CD4-positive, alpha-beta T cell treated with Interleukin-10 for 1 hour (primary cell): Measurements from ENCODE around the gene TUSC2.

Experiments
- DNase-seq: peaks from one replicate; pipeline ENCODE4 v3.0.0-alpha.2; 2020

TUSC2 gene

DNA sequence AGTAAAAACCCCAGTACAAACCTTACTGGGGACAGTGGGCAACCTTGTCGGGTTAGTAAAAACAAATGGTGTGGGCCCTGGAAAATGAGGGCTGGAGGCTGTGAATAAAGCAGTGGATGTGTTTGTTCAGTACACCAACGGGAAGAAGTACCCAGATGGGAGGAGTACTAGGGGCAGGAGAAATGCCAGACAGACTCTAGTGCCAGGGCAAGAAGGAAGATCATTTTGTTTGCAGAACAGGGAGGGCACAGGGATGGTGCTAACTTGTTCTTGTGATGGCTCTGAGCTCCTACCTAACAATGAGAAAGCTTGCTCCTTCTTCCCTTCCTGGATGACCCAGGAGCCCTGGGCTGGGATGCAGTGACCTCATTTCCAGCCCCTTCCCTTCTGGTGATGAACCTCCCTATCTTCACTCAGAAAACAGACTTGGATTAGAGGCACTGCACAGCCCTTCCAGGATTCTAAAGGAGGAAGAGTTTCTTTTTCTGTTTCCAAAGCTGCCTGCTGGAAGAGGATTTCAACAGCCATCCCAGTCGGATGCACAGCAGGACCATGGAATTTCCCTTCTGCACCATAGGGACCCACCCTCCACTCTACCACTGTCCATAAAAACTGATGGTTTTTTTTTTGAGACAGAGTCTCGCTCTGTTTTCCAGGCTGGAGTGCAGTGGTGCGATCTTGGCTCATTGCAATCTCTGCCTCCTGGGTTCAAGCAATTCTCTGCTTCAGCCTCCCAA is 6.5 kb upstream of the TUSC2 start:
- DNase-seq: no peak

DNA sequence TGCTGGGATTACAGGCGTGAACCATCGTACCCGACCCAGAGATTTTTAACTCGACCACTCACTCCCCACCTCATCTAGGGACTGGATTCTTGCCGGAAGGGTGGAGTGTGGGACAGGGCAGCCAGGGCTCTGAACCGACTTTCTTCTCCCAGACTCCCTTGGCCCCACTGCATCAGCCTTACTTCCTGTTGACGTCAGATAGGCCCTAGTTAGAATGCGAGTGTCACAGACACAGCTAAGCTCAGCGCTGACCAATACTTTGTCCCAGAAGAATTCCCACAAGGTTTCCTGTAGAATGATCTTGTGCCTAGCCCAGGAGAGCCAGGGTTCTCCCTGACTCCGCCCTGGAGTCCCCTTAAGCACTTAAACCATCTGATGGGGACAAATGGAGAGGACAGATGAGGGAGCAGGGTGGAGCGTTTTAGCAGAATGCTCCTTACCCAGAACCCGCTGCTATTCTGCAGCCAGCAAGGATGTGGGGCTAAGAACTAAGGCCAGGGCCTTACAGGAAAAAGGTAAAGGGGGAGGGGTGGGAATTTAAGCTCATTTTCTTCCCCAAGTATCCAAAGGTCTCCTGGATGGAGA is 5.8 kb upstream of the TUSC2 start:
- DNase-seq: peak; percentile 35

DNA sequence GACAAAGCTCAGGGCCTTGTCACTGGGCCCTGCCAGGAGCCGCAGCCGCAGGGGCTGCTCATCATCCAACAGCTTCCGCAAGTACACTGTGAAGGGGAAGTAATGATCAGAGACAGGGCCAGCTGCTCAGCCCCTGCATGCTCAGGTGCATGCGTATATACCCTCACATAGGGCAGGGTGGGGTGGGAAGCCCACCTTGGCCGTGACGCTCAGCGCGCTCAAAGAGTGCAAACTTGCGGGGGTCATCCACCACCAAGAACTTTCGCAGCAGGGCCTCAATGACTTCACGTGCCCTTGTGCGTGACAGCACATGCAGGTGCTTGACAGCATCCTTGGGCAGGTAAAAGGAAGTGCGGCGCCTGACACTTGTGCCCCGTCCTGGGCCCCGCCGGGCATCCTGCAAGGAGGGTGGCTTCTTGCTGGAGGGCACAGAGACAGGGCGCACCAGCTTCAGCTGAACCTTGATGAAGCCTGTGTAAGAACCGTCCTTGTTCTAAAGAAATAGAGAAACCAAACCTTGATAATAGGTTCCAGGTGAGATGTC is 3.4 kb upstream of the TUSC2 start:
- DNase-seq: no peak

DNA sequence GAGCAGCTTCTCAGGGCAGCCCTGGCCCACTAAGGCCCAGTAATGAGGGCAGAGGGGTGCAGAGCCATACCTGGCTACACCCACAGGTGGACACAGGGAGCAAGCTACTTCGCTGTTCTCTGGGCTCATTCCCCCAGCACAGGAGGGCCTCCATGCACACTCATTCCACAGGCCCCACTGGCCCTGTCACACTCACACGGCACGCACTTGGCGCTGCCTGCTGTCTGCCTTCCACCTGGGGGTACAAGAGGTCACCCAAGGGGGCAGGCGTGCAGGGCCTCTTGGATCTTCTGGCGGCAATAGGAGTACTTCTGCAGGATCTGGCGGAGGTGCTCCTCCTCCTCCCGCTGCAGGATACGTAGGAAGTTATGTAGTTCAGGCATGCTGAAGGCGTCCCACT is 2.3 kb upstream of the TUSC2 start:
- DNase-seq: no peak

DNA sequence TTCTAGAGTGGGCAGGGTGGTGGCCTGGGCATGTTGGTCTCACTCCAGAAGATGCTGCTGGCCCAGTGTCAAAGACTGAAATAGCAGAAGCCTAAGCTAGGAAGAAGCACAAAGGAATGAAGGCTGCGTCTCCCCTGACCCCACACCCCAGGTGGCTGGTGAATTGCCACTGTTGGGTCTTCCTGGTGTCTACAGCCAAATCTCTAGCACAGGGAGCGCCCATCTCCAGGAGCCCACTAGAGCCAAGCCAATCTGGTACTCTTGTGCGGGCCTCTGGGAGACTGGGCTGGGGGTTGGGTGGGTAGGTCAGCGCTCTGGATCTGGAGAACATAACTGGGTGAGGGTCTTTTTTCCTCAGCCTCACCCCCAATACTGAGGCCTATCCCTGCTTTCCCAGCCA is 894 bp downstream of the TUSC2 start:
- DNase-seq: no peak

DNA sequence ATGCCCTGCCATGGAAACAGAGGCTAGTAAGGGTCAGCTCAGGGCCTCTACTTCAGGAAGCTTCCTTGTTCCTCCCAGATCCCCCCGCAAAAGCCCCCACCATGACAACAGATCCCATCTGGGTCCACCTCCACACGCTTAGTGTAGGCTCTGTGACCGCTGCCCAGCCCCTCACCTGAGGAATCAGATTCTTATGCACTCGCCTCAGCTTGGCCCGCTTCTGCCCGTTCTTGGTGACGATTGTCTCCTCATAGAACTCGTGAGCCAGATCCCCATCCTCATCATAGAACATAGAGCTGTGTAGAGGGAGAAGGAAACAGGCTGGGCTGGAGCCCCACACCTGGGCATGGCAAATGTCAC is 1.9 kb downstream of the TUSC2 start:
- DNase-seq: no peak

DNA sequence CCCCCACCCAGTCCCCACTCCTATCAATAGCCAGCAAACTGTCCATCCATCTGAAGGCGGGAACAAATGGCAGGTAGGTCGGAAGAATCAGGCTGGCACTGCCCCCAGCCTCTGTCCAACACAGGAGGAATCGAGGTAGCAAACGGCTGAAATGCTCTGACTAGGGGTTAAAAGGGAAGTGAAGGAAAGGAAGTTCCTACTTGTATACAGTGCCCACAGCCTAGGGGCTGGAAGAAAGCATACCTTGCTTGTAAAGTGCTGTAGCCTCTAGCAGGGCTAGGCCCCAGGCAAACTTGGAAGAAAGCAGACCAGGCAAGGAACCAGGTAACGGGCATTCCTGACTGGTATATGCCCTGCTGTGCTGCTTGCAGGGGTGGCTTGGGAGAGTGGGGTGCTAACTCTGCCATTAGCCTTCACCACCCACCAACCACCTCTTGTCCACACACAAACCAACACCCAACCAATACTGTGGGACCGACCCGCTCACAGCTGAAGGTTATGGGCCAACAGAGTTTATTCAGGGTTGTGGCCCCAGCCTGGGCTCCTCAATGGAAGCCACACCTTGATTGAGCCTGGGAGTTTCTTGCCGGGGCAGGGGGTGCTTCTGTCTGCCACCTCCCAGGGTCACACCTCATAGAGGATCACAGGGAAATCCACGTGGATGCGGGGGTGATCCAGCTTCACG is 2.4 kb downstream of the TUSC2 start:
- no peak for DNase-seq

DNA sequence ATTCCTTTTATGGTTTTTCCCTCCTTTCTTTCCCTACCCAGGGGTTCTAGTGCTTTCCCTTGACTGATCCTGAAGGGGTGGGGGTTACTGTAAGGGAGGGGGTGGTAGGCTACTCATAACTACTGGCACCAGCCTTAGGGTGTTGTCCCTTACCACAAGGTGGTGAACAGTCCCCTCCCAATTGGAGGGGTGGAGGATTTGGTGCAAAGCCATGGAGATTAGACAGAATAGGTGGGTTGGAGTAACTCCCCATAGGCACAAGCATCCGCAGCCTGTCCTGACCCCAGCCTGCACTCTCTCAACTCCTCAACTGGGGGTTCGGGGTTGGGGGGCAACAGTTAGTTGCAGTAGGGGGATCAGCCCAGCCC is 2.9 kb downstream of the TUSC2 start:
- no peak for DNase-seq

DNA sequence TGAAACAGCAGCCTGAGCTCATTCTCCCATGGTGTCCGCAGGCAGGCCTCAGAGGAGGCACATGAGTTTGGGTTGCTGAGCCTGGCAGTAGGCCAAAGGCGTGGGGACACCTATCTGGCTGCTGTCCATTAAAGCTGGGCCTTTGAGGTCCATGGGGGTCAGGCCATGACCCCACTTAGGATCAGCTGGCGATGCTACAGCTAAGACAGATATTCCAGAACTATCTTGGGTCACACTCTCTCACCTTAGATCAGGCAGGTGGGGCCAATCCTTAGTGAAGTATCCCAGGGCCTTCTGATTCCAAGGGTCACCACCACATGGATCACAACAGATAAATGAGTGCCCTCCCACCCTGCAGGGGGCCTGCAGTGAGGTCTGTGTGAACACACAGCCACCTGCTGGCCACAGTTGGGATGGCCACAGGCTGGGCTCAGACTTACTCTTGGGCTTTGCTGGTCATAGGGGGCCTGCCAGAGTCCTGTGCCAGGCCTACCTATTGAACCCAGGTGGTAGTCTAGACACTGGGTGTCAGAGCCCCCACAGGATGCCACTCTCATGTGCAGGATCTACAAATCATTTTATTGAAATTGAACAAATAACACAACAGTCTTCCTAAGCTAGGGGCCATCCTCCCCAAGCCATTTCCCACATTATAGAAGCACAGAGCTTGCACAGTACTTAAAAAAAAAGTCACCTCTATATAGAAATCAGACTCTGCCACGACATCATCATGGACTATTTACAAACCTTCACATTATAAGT is 3.5 kb downstream of the TUSC2 start:
- DNase-seq: peak; percentile 72

DNA sequence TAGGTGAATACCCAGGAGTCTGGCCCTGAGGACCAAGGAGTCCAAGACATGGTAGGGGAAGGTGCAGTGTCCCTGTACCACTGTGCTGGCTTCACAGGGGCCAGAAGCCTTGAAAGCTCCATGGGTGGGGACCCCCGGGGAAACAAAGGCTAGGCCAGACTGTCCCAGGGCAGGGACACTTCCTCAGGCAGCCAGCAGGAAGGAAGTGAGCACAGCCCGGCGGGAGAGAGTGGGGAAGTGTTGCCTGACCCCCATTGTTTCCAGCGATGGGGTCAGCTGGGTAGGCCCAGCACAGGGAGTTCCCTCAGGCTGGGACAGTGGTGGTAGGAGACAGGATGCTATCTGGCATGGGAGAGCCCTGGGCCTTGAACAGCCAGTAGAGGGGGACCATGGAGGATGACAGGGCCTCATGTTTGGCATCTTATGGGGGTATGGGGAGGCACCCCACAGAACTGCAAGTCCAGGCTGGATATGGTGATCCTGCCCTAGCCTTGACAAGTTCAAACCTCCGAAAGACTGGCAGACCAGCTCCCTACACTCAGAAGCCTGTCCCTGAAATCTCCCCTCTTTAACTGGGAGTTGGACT is 4.3 kb downstream of the TUSC2 start:
- DNase-seq: no peak

DNA sequence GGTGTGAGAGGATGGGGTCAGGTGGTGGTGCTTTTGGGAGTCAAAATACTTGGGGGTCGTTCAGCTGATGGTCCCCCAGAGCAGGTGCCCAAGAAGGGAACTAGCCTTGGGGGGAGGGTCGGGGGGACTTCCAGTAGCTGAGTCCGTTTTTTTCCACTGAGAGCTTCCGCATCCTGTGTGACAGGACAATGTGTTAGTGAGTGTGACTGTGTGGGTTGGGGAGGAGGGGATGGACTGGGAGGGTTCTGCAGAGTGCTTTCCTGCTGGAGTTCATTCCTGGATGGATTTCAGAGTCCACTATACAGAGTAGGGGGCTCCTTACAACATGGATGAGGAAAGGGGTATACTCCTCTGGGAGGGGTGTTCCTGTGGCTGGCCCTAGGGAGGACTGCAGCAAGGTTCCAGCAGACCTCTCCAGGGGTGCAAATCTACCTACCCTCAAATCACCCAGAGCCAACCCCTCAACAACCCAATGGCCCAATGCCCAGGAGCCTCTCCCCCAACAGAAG is 4.9 kb downstream of the TUSC2 start:
- DNase-seq: no peak

DNA sequence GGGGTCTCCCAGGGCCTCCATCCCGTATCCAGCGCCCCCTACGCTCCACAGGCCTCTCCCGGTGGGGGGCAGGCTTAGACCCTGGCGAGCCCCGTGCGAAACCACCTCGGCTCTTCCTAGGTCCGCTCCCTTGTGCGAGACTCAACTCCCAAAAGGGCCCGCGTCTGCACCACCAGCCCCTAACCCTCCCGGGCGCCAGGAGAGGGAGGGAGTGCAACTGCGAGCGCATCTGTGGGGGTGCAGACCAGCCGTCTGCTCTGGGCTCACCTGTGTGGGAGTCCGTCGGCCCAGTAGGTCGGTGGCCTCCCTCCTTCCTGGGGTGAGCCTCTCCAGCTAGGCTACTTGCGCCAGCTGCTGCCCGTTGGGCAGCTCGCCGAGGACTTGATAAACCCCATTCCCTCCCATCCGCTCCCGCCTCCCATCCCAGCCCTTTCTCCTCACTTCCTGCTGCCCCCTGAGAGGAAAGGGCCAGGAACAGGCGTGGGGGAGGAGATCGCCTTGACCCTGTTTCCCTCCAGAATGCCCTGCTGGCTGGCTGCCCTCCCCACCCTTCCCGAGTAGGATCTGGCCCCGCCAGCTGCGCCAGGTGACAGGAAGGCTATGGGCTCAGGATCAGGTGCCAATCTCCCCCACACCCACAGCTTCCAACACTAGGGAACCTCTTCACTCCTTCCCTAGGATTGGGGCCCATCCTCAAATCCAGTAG is 5.5 kb downstream of the TUSC2 start, which contains the start of gene HYAL2:
TSS of gene HYAL2 (minus strand) at position 360 of the 706 bp plus-strand sequence. CDS start 2,256 bp downstream, outside the sequence.
- DNase-seq: no peak

DNA sequence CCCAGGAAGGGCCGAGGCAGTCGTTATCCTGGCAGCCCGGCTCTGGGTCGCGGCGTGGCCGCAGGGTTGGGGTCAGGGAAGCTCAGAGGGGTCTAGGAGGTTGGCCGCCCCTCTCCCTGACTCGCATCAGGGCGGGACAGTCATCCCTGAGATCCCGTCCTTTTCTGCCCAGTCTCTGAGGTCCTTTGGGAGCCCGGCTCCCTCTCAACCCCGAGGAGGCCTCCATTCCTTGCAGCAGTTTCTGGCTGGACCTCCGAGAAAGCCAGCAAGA is 6.0 kb downstream of the TUSC2 start:
- DNase-seq: no peak

DNA sequence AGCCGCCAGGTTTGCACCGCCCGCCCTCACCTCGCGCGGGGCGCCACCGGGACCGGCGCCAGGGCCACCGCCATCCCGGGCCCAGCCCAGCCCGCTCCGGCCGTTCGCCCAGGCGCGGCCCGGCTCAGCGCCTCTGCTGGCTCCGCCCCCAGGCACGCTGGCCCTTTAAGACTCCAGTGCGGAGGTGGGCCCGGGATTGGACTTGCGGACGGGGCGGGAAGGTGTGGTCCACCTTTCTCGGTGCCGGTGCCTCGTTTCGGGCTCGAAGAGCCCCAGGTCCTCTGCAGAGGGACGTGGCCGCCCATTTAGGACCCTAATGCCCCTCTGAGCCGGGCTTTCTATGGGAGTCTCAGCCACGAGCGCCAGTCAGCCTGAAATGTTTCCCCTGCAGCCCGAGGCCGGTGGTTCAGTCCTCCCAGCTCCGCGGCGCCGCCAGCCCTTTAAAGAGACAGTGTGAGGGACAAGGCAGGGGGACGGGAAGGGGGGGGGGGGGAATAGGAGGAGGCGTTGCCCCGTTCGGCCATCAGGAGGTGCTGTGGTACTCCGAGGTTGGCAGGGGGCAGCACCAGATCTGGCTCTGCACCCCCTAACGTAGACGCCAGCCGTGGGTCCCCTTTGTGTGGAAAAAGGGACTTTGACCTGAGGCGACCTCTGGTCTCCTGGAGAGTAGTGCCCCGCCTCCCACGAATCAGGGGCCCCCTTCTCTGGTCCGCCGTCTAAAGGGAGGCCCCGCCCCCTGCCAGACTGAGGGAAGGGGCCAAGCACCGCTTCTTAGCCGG is 6.5 kb downstream of the TUSC2 start:
- peak; percentile 88 for DNase-seq

DNA sequence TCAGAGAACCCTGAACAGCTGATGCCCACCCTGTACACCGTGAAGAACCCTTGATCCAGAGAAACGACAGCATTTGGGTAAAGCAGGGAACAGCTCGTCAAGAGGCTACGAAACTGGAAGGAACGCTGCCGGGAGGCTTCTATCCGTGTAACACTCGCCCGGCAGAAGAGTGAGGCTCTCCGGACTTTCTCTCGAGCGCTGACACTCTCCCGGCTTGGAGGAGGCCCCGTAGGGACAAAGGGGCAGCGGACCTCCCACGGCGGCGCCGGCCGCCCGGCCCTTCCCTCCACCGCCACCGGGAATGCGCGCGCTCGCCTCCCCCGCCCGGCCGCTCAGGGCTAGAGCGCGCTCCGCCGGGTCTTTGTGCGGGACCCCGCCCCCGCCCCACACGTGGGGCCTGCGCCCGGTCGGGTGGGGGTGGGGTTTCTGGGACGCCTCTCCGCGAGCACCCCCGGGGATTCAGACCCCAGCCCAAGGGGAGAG is 7.1 kb downstream of the TUSC2 start:
- no peak for DNase-seq

DNA sequence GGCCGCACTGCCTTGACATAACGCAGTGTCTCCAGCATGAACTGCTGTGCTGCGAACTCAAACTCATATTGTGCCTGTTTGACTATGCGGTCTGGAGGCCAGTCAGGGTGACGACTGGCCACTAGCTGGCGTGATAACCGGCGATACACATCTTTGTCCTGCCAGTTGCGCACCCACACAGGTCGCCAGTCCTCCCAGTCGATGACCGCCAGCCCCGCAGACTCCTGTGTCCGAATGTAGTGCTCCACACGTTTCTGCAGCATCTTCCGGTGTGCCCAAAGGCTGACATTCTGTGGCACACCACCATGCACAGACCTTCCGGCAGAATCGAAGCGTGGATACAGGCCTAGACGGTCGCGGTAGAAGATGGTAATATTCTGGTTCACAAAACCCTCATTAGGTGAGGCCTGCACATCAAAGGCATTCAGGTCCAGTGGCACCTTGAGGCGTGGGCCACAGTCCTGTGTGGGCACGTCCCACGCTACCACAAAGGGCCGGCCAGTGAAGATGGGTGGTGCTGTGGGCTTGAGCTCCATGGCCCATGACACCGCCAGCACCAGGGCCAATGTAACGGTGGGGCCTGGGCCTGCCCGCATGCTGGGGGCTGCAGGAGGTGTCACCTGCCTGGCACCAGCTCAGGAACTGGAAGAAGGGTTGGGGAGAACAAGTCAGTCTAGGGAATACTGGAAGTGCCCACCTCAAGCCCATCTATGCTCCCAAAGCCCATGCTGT is 8.0 kb downstream of the TUSC2 start:
- DNase-seq: no peak

DNA sequence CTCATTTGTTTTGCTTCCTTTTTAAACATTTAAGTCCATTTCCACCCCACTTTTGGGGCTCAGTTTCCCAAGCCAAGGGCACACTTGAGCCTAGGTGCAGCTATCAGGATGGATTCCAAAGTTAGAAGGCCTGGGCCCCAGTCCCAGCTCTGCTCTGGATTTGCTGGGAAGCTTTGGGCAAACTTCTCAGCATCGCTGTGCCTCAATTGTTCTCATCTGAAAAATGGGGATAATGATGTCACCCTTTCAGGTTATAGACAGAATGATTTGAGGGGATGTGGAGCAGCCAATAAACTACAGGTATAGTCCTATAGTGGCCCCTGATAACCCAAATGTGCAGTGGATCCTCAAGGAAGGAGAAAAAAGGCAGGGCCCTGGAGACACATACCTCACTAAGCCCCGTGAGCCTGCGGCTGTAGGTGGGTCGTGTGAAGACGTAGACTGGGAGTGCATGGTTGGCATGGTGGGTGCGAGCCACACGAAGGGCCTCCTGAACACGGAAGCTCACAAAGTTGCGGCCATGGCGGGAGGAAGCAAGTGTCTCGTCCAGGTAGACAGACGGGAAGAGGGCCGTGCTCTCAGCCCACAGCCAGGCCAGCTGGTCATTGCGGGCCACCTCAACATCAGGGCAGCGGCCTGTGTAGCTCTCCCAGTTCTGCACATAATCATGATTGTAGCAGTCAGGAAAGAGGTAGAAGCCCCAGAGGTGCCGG is 8.7 kb downstream of the TUSC2 start:
- no peak for DNase-seq

DNA sequence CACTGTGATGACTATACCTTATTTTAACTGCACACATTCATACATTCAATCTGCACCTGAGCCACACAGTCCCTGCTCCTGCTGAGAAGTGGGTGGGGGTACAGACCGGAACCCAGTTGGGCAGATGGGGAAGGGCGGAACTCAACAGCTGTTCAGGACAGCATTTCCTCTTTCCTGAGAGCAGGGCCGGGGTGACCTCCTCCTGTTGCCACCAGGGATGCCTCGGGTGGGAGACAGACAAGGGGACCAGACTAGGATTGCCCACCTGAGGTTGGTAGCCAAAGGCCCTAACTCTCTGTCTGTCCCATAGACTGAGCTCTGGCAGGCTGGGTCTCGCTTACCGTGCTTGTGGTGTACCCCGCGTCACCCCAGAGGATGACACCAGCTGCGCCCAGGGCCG is 9.4 kb downstream of the TUSC2 start:
- DNase-seq: no peak

DNA sequence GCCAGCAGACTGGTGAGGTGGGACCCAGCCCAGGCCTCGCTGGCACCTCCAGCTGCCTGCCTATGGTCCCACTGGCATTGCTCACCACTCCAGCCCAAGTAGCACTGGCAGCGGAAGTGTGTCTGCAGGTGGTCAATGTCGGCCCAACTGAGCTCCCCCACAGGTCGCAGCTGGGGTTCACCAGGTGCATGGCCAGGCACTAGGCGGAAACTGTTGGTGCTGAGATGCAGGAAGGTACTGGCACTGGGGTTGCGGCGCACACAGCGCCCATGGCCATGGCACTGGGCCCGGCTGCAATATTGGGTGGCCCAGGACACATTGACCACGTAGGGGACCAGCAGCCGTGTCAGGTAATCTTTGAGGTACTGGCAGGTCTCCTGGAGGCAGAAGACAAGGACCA is 9.9 kb downstream of the TUSC2 start:
- DNase-seq: no peak

DNA sequence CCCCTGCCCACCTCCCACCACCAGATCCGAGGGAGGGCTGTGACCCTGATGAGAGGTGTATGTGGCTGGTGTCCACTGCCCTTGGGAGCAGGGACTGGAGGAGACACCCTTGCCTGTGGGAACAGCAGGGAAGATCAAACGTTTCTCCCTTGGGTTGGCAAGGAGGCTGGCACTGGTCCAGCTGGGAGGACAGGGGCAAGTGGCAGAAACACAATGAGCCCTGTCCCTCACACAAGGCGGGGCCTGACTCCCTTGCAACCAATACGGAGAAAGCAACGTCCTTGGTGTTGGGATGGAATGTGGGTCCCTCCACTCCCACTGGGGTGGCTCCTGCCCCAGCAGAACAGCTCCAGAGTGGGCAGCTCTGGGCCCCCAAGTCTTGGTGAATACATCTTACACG is 10.7 kb downstream of the TUSC2 start:
- no peak for DNase-seq
